GM13977 (cell line): Measurements from ENCODE around the gene SEZ6L2.
A peak's percentile ranks its signal among the peaks of the same experiment; 100 is the strongest.

Source experiments
- DNase-seq: peaks from one replicate; pipeline ENCODE4 v3.0.0; 2012; ENCODE audit warnings: low spot score
- CTCF ChIP-seq: IDR thresholded peaks from 2 replicates; pipeline ENCODE4 v1.5.1; 2012; ENCODE audit warnings: mild to moderate bottlenecking, control low read depth; ENCODE audit not compliant: insufficient read depth; ENCODE audit errors: extremely low read depth, missing control alignments
- in situ Hi-C: fragments of 300-500 bp; cut with MboI; formaldehyde crosslinking; loops from one replicate; pipeline ENCODE4 v1.12.0; 2022; ENCODE audit warnings: low sequenced_read_pairs, low pct_unique_long_range_greater_than_20kb, mixed read lengths, inconsistent platforms; ENCODE audit not compliant: unreplicated experiment

The SEZ6L2 gene

GRCh38 chr16:29925781-29926710 is 26.7 kb upstream of the SEZ6L2 start, which contains the start of gene KCTD13:
Gene KCTD13 (minus strand): TSS chr16:29926226. CDS start chr16:29926033, 193 bp downstream.
- no peak for TF ChIP-seq CTCF
- DNase-seq, result peak; percentile 99
- in situ Hi-C loops, result no loop called here

GRCh38 chr16:29925105-29925756 is 25.9 kb upstream of the SEZ6L2 start:
- no peak for TF ChIP-seq CTCF
- in situ Hi-C loops, result no loop called here
- DNase-seq, result peak; percentile 21

GRCh38 chr16:29922986-29923501 is 23.7 kb upstream of the SEZ6L2 start:
- no peak for TF ChIP-seq CTCF
- peak; percentile 0 for DNase-seq
- in situ Hi-C loops, result no loop called here

GRCh38 chr16:29922326-29922725 is 23.0 kb upstream of the SEZ6L2 start:
- no peak for TF ChIP-seq CTCF
- in situ Hi-C loops, result no loop called here
- no peak for DNase-seq

GRCh38 chr16:29921034-29921385 is 21.7 kb upstream of the SEZ6L2 start:
- no peak for DNase-seq
- TF ChIP-seq CTCF, result no peak
- in situ Hi-C loops, result no loop called here

GRCh38 chr16:29920288-29921033 is 21.1 kb upstream of the SEZ6L2 start:
- no peak for TF ChIP-seq CTCF
- in situ Hi-C loops, result no loop called here
- DNase-seq, result no peak
